Measurements from ENCODE around the gene RNF150.
A peak's percentile ranks its signal among the peaks of the same experiment; 100 is the strongest.
"Not testable (repeated sequence)": the region's sequence is repeated elsewhere in the genome, so short reads cannot be mapped to it uniquely, and the experiment has no call there.

RNF150 gene

DNA sequence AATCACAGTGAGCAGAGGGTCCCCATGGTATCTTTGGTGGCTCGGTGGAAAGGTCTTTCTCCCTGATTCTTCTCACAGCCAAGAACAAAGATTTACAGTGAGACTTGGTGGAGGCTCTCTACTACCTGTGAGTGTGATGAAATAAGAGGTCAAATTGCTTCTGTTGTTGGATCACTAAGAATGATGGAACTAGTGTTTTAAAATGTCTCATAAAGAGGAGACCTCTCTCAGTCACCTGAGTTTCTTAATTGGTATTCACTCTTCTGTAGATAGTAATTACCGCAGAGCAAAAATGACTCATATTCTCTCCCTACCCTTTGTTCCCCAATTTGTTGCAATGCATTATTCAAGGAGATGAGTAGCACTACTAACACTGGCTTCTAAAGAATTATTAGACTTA lies 276.2 kb downstream of the RNF150 start:
- no peak for DNase-seq

GRCh38 chr4:140856621-140857062 lies 276.6 kb downstream of the RNF150 start:
- no peak for DNase-seq

DNA sequence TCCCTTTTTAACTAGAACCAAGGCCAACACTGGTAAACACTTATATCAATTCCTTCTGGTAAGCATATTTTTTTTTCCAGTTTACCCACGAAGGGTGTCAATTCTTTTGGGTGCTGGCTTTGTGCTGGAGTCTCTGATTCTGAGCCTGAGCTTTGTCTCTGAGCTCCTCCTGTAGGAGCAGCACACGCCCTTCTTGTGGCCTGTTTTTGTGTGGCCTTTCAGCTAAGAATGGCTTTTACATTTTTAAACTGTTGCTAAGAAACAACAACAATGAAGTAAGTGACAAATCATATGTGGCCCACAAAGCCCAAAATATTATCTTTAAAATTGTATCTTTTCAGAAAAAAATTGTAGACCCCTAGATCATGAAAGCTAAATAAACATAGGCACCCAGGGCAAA lies 279.1 kb downstream of the RNF150 start:
- no peak for DNase-seq

- no peak for DNase-seq
Observed at GRCh38 chr4:140851804-140852203, 281.5 kb downstream of the RNF150 start.

DNA sequence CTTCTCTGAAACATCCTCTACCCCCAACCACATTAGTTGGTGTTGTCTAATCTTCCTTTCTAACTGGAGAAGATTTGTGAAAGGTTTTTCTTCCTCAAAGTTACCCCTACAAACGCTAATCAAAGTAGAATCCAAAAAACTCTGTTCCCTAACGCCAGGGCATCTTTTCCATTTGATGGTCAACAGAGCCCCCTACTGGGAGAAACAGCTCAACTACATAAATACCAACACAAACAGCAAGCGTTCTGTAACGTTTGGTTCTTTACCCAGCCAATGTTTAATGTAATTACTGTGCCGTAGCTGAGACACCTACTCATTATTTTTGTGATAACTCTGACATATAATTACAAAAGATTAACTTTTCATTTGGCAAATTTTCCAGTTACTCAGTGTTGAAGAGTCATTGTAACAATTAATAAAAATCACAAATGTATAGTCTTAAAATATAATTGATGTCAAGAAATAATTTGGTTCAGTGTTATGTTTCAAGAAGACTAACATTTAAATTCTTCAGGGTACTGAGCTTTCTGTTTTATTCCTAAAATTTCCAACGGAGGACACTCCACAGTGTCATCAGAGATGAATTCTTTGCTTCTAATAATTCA lies 282.1 kb downstream of the RNF150 start:
- peak; percentile 72 for DNase-seq

- DNase-seq, result no peak
Observed at GRCh38 chr4:140849526-140849925, 283.7 kb downstream of the RNF150 start.

DNA sequence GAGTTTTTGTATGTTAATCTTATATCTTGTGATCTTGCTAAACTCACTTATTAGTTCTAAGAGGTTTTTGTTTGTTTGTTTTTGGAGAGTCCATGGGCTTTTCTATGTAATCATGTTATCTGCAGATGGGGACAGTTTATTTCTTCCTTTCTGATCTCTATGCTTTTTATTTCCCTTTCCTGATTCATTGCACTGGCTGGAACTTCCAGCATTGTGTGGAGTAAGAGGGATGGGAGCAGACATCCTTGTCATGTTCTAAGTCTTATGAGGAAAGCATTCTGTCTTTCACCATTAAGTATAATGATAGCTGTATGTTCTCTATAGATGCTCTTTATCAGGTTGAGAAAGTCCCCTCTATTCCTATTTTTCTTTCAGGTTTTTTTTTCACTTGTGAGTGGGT lies 286.5 kb downstream of the RNF150 start:
- DNase-seq, result no peak

DNA sequence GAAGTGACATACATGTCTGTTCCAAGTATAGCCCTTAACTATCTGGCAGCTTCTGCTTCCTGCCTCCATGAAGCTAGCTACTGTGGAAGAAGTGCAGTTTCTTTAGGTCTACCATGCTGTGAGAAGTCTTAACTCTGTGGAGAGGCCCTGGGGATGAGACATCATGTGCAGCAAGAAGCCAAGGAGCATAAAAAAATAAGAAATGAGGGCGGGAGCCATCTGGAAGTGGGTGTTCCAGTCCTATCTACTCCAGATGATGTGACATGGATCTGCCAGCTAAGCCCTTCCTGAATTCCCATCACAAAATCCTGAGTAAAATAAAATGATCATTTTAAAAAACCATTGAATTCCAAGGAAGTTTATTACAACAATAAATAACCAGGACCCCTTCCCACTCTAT lies 289.2 kb downstream of the RNF150 start:
- DNase-seq, result no peak

DNA sequence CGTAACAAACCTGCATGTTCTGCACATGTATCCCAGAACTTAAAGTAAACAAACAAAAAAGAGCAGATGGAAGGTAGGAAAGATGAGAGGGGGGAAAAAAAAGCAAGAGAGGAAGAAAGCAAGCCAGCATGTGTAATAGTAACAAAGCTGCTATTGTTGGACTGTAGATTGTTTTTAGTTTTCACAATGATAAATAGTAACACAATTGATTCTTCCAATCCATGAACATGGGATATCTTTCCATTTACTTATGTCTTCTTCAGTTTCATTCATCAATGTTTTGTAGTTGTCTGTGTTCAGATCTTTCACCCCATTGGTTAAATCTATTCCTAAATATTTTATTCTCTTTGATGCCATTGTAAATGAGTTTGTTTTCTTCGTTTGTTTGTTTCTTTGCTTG lies 292.1 kb downstream of the RNF150 start:
- no peak for DNase-seq

- no peak for DNase-seq
Observed at GRCh38 chr4:140839888-140840790, 293.1 kb downstream of the RNF150 start.

GRCh38 chr4:140839406-140839805 lies 293.9 kb downstream of the RNF150 start:
- DNase-seq, result no peak

GRCh38 chr4:140837736-140838135 lies 295.5 kb downstream of the RNF150 start:
- DNase-seq, result peak; percentile 29

GRCh38 chr4:140834839-140835495 lies 298.3 kb downstream of the RNF150 start:
- DNase-seq, result no peak

DNA sequence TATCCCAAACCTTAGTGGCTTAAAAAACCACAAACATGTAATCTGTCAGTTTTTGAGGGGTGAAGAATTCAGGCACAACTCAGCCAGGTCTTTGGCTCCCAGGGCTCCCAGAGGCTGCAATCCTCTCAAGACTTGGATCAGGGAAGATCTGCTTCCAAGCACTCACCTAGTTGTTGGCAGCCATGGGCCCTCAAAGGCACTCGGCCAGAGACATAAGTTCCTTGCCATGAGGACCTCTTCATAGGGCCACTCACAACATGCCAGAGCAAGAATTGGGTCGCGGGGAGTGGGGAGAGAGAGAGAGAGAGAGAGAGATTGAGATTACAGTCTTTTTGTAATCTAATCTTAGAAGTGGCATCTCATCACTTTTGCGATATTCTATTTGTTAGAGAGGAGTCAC lies 300.0 kb downstream of the RNF150 start:
- DNase-seq, result no peak

- DNase-seq, result peak; percentile 64
Observed at GRCh38 chr4:140829825-140830224, 303.4 kb downstream of the RNF150 start.

- DNase-seq, result no peak
Observed at GRCh38 chr4:140826701-140827027, 306.6 kb downstream of the RNF150 start.

- not testable (repeated sequence) for DNase-seq
Observed at GRCh38 chr4:140820520-140820919, 312.7 kb downstream of the RNF150 start.

GRCh38 chr4:140819610-140820009 lies 313.7 kb downstream of the RNF150 start:
- no peak for DNase-seq

- no peak for DNase-seq
Observed at GRCh38 chr4:140818433-140818832, 314.8 kb downstream of the RNF150 start.

DNA sequence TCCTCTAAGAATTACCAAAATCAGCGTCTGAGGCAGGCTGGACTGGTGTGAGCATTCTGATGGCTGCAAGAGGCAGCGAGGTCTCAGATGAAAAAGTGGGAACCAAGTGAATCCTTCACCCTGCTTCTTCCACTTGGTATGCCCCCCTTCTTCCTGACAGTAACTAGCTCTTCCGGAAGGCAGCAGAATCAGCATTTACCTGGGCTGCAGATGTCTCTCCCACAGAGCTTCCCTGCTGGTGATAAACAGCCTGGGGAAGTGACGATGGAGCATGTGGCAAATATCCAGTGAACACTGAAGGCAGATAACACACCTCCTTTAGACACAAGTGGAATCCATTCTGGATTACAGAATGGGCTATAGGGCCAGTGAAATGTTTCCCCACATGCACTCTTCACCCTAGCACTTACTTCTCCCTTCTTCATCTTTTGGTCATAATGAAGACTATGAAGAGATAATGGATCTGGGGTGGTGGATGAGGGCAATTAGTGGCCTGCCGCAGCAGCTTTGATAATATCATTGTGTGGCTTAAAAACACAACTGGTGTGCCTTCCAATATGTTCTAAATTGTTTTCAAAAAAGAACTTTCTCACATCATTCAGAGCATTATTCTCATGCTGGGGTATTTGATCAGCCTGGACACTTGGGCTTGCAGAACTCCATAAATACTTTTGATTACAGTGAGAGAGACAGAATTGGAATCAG lies 316.3 kb downstream of the RNF150 start:
- DNase-seq, result peak; percentile 15

GRCh38 chr4:140813804-140814203 lies 319.5 kb downstream of the RNF150 start:
- no peak for DNase-seq

DNA sequence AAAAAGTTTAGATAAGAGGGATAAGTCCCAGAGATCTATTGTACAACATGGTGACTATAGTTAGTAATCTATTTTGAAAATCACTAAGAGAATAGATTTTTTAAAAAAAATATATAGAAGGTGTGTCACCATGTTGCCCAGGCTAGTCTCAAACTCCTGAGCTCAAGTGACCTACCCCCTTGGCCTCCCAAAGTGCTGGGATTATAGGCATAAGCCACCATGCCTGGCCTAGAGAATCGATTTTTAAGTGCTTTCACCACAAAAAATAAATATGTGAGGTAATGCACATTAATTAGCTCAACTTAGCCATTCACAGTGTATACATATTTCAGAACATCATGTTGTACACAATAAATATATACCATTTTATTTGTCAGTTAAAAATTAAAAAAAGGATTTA lies 320.4 kb downstream of the RNF150 start:
- DNase-seq, result no peak

DNA sequence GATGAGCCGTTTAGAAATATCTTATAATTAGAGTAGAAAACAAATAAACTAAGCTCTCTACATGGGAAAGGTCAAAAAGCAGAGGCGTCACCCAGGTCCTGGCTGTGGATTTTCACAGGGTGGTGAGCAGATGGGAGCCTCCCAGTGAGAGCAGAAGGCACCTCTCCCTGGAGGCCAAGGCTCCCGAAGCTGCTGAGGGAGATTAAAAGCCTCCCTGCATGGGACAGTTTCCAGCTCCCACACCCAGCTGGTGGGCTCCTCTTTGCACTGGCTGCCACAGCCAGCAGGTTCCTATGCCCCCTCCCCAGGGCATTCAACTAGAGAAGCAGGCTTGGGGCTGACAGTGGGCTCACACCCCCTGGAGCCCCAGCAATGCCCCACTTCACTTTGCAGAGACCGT lies 321.8 kb downstream of the RNF150 start:
- DNase-seq, result no peak
